HG02840 (cell line): ENCODE data around the gene PKN2.
"Not testable (repeated sequence)": the region's sequence is repeated elsewhere in the genome, so short reads cannot be mapped to it uniquely, and the experiment has no call there.

ENCODE experiments used
- ATAC-seq: cut with Tn5 transposase; IDR thresholded peaks from one replicate; pipeline ENCODE4 v1.9.1; 2021; ENCODE audit warnings: mild to moderate bottlenecking, moderate library complexity, moderate number of reproducible peaks; ENCODE audit not compliant: unreplicated experiment, low FRiP score

Gene PKN2

GRCh38 chr1:88875595-88875994 is 191.5 kb downstream of the PKN2 start:
- no peak for ATAC-seq

GRCh38 chr1:88876573-88877365 is 192.7 kb downstream of the PKN2 start:
- no peak for ATAC-seq

- ATAC-seq: no peak
These were observed 193.3 kb downstream of the PKN2 start for GRCh38 chr1:88877382-88877825.

- no peak for ATAC-seq
These were observed 193.8 kb downstream of the PKN2 start for GRCh38 chr1:88877911-88878310.

GRCh38 chr1:88878731-88879130 is 194.7 kb downstream of the PKN2 start:
- ATAC-seq: no peak

- ATAC-seq: not testable (repeated sequence)
These were observed 196.6 kb downstream of the PKN2 start for GRCh38 chr1:88880717-88881116.

- no peak for ATAC-seq
These were observed 199.1 kb downstream of the PKN2 start for GRCh38 chr1:88883156-88883555.
